ENCODE data around the gene LARP7.

GRCh38 chr4:112593438-112594133, 43.4 kb upstream of the LARP7 start:
- TF ChIP-seq, protein P1, sequence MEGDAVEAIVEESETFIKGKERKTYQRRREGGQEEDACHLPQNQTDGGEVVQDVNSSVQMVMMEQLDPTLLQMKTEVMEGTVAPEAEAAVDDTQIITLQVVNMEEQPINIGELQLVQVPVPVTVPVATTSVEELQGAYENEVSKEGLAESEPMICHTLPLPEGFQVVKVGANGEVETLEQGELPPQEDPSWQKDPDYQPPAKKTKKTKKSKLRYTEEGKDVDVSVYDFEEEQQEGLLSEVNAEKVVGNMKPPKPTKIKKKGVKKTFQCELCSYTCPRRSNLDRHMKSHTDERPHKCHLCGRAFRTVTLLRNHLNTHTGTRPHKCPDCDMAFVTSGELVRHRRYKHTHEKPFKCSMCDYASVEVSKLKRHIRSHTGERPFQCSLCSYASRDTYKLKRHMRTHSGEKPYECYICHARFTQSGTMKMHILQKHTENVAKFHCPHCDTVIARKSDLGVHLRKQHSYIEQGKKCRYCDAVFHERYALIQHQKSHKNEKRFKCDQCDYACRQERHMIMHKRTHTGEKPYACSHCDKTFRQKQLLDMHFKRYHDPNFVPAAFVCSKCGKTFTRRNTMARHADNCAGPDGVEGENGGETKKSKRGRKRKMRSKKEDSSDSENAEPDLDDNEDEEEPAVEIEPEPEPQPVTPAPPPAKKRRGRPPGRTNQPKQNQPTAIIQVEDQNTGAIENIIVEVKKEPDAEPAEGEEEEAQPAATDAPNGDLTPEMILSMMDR (IDR thresholded peaks at IDR 0.05), result no peak
- TF ChIP-seq EZH2 (IDR thresholded peaks at IDR 0.05; ENCODE audit: borderline replicate concordance, insufficient read depth, low read depth, low read length, poor library complexity, severe bottlenecking), result no peak

All from B cell (primary cell).